Astrocyte (in vitro differentiated cells and primary cell): Measurements from ENCODE around the gene SYTL4. TPM values are rescaled to one million over a fixed set of nuclear protein-coding genes. Genes with fewer than 3 reads are reported as not detected.
A peak's percentile ranks its signal among the peaks of the same experiment; 100 is the strongest.

Source experiments
- DNase-seq: peaks from one replicate; pipeline ENCODE4 v3.0.0-alpha.2; 2010; ENCODE audit warnings: low read depth
- FAIRE-seq: peaks from 2 replicates; lab custom pipeline; 2011; peaks lifted over from hg19 to GRCh38; lab: Jason Lieb, UNC
- H2AFZ ChIP-seq: 2 replicates; pipeline ENCODE4 v1.6.0; 2012; ENCODE audit warnings: low read depth, low read length, inconsistent platforms
- H3K27ac ChIP-seq: 2 replicates; pipeline ENCODE4 v1.5.1; 2011; ENCODE audit warnings: low read depth, low read length, inconsistent platforms
- H3K27me3 ChIP-seq: 2 replicates; pipeline ENCODE4 v1.6.0; 2011; ENCODE audit warnings: low read length, inconsistent platforms; ENCODE audit not compliant: insufficient read depth
- H3K36me3 ChIP-seq: 2 replicates; pipeline ENCODE4 v1.5.1; 2011; ENCODE audit warnings: low read length, inconsistent platforms; ENCODE audit not compliant: insufficient read depth
- H3K4me1 ChIP-seq: 2 replicates; pipeline ENCODE4 v1.5.1; 2011; ENCODE audit warnings: low read length, inconsistent platforms; ENCODE audit not compliant: insufficient read depth
- H3K4me2 ChIP-seq: 2 replicates; pipeline ENCODE4 v1.6.0; 2012; ENCODE audit warnings: low read length, inconsistent platforms
- H3K4me3 ChIP-seq: 2 replicates; pipeline ENCODE4 v1.5.1; 2011; ENCODE audit warnings: low read depth, mild to moderate bottlenecking, low read length, inconsistent platforms; ENCODE audit not compliant: insufficient read depth
- H3K79me2 ChIP-seq: 2 replicates; pipeline ENCODE4 v1.6.0; 2012; ENCODE audit warnings: mild to moderate bottlenecking, low read length, inconsistent platforms; ENCODE audit not compliant: insufficient read depth
- H3K9ac ChIP-seq: 2 replicates; pipeline ENCODE4 v1.6.0; 2012; ENCODE audit warnings: mild to moderate bottlenecking, low read length, inconsistent platforms
- H3K9me3 ChIP-seq: 2 replicates; pipeline ENCODE4 v1.5.1; 2012; ENCODE audit warnings: low read depth, mild to moderate bottlenecking, low read length, inconsistent platforms; ENCODE audit not compliant: insufficient read depth
- H4K20me1 ChIP-seq: 2 replicates; pipeline ENCODE4 v1.6.0; 2012; ENCODE audit warnings: low read length, inconsistent platforms; ENCODE audit not compliant: insufficient read depth
- H3K27ac Mint-ChIP-seq: one replicate; pipeline ENCODE4 v1.8.0; 2021; ENCODE audit warnings: mild to moderate bottlenecking, mixed read lengths; ENCODE audit not compliant: unreplicated experiment
- H3K27me3 Mint-ChIP-seq: one replicate; pipeline ENCODE4 v1.8.0; 2021; ENCODE audit warnings: low read depth, mixed read lengths; ENCODE audit not compliant: unreplicated experiment
- H3K36me3 Mint-ChIP-seq: one replicate; pipeline ENCODE4 v1.8.0; 2021; ENCODE audit warnings: low read depth, mixed read lengths; ENCODE audit not compliant: unreplicated experiment
- H3K4me1 Mint-ChIP-seq: one replicate; pipeline ENCODE4 v1.8.0; 2021; ENCODE audit warnings: low read depth, mixed read lengths; ENCODE audit not compliant: unreplicated experiment
- H3K4me3 Mint-ChIP-seq: one replicate; pipeline ENCODE4 v1.8.0; 2021; ENCODE audit warnings: mild to moderate bottlenecking, moderate library complexity, mixed read lengths; ENCODE audit not compliant: unreplicated experiment
- H3K9me3 Mint-ChIP-seq: one replicate; pipeline ENCODE4 v1.8.0; 2021; ENCODE audit warnings: mild to moderate bottlenecking, mixed read lengths; ENCODE audit not compliant: unreplicated experiment
- EZH2 ChIP-seq: IDR thresholded peaks from 2 replicates; pipeline ENCODE4 v1.6.1; 2012; ENCODE audit warnings: mild to moderate bottlenecking, low read length, inconsistent platforms; ENCODE audit not compliant: insufficient read depth
- total RNA-seq: library from RNA; stranded (reverse); gene quantifications from 2 replicates; pipeline ENCODE4 v1.2.1, GENCODE V29; 2021
- TF ChIP-seq, protein P1 (sequence below): IDR thresholded peaks from 2 replicates; pipeline ENCODE4 v1.5.1; 2011; ENCODE audit warnings: low read depth, mild to moderate bottlenecking, inconsistent platforms, low read length, moderate library complexity; ENCODE audit not compliant: insufficient read depth

SYTL4 gene
- total RNA-seq, 1 donor from 2014 or later: 3.3 TPM

DNA sequence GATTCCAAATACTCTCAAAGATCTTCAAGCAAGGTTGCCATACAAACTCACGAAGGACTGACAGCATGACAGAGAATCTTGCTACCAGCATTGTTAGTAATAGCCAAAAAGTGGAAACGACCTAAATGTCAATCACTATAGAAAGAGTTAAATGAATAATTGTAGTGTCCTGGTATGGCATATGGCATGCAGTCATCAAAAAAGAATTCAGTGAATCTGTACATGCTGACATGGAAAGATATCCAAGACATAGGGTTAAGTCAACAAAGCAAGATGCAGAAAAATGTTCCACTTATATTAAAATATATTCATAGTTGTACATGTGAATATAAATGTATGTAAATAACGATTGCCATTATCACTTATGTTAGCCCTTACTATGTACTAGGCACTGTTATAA is 50.3 kb downstream of the SYTL4 start:
- H3K27ac ChIP-seq: no peak overlapping the region
- H3K4me2 ChIP-seq: no peak overlapping the region
- TF ChIP-seq EZH2: no peak
- TF ChIP-seq, protein P1, sequence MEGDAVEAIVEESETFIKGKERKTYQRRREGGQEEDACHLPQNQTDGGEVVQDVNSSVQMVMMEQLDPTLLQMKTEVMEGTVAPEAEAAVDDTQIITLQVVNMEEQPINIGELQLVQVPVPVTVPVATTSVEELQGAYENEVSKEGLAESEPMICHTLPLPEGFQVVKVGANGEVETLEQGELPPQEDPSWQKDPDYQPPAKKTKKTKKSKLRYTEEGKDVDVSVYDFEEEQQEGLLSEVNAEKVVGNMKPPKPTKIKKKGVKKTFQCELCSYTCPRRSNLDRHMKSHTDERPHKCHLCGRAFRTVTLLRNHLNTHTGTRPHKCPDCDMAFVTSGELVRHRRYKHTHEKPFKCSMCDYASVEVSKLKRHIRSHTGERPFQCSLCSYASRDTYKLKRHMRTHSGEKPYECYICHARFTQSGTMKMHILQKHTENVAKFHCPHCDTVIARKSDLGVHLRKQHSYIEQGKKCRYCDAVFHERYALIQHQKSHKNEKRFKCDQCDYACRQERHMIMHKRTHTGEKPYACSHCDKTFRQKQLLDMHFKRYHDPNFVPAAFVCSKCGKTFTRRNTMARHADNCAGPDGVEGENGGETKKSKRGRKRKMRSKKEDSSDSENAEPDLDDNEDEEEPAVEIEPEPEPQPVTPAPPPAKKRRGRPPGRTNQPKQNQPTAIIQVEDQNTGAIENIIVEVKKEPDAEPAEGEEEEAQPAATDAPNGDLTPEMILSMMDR: no peak
- H3K27me3 ChIP-seq: no peaks in the 10 kb centered on the region
- H4K20me1 ChIP-seq: no peaks in the 10 kb centered on the region
- H3K4me3 ChIP-seq: no peak overlapping the region
- FAIRE-seq (no peak), DNase-seq (no peak)
- no peaks in the 10 kb centered on the region for H3K36me3 ChIP-seq
- Mint-ChIP-seq H3K36me3 (peaks cover 4% of the 10 kb centered on the region), H3K9me3 (no peaks in the 10 kb centered on the region), H3K27ac (no peak overlapping the region), H3K4me1 (peaks cover 6% of the 10 kb centered on the region), H3K27me3 (no peaks in the 10 kb centered on the region), H3K4me3 (no peak overlapping the region)
- no peaks in the 10 kb centered on the region for H3K9me3 ChIP-seq
- H2AFZ ChIP-seq: no peak overlapping the region
- H3K9ac ChIP-seq: no peak overlapping the region
- no peaks in the 10 kb centered on the region for H3K79me2 ChIP-seq
- peaks cover 16% of the 10 kb centered on the region for H3K4me1 ChIP-seq

DNA sequence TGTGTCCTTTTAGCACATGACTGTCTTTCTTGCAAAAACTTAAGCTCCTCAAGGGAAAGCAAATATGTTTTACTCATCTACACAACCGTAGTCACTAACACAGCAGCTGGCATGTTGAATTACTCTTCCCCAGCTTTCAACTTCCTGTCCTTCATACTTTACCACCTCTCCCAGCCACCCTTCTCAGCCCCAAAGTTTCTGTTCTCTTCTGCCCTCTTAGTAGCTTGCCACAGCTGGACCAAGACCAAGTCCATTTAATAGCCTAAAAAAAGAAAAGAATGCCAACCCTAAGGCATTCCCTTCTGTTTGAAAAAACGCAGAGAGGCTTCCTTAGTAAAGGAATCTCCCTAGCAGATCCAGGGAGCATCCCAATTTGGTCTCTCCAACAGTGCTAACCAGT is 51.2 kb downstream of the SYTL4 start:
- Histone ChIP-seq H3K36me3 (no peaks in the 10 kb centered on the region), H3K4me3 (no peak overlapping the region), H3K27me3 (no peaks in the 10 kb centered on the region), H3K79me2 (no peaks in the 10 kb centered on the region), H4K20me1 (no peaks in the 10 kb centered on the region), H3K4me2 (no peak overlapping the region), H2AFZ (no peak overlapping the region), H3K27ac (no peak overlapping the region), H3K4me1 (peaks cover 16% of the 10 kb centered on the region), H3K9me3 (no peaks in the 10 kb centered on the region), H3K9ac (no peak overlapping the region)
- TF ChIP-seq EZH2: no peak
- TF ChIP-seq, protein P1: no peak
- DNase-seq (no peak), FAIRE-seq (peak; percentile 20)
- Mint-ChIP-seq H3K4me1 (peaks cover 6% of the 10 kb centered on the region), H3K4me3 (no peak overlapping the region), H3K27ac (no peak overlapping the region), H3K36me3 (peaks cover 7% of the 10 kb centered on the region), H3K9me3 (no peaks in the 10 kb centered on the region), H3K27me3 (no peaks in the 10 kb centered on the region)

DNA sequence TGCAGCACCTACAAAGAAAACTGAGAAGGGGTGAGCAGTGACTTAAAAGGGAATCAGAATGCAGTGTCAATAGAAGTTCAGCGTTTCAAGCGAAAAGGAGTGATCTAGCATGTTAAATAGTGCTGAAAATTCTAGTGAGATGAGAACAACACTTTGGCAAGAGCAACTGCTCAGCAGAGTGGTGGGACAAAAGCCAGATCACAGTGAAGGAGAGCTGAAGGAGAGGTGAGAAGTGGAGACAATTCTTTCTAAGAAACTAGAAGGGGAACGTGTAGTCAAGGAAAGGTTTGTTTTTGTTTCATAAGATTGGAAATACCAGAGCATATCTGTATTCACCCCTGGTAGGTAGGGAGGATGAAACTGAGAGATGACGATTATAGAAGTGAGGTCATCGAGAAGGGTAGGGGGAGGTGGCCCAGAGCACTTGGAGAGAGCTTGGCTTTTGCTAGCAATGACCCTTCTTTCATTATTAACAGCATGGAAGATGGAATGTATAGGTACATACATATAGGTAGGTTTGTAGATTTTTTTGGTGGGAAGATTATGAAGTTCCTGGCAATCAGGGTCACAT is 54.2 kb downstream of the SYTL4 start:
- Histone ChIP-seq H4K20me1 (no peaks in the 10 kb centered on the region), H3K36me3 (no peaks in the 10 kb centered on the region), H3K9me3 (no peaks in the 10 kb centered on the region), H3K79me2 (no peaks in the 10 kb centered on the region), H3K27me3 (no peaks in the 10 kb centered on the region), H3K9ac (peak overlapping the region; percentile 10), H2AFZ (no peak overlapping the region), H3K4me1 (peaks cover 17% of the 10 kb centered on the region), H3K27ac (peak overlapping the region; percentile 25), H3K4me2 (no peak overlapping the region), H3K4me3 (no peak overlapping the region)
- no peak overlapping the region for H3K27ac Mint-ChIP-seq
- no peaks in the 10 kb centered on the region for H3K9me3 Mint-ChIP-seq
- H3K4me1 Mint-ChIP-seq: peaks cover 7% of the 10 kb centered on the region
- FAIRE-seq: no peak
- no peak overlapping the region for H3K4me3 Mint-ChIP-seq
- peaks cover 10% of the 10 kb centered on the region for H3K36me3 Mint-ChIP-seq
- no peaks in the 10 kb centered on the region for H3K27me3 Mint-ChIP-seq
- DNase-seq: peak; percentile 65
- TF ChIP-seq EZH2: no peak
- TF ChIP-seq, protein P1: no peak
